Left forelimb (tissue), 1 donor: Measurements from ENCODE around the gene E2F8.
"Not testable (repeated sequence)": the region's sequence is repeated elsewhere in the genome, so short reads cannot be mapped to it uniquely, and the experiment has no call there.

Source experiments
- DNase-seq: peaks from one replicate; pipeline ENCODE4 v3.0.0-alpha.2; 2018; ENCODE audit warnings: low spot score

The E2F8 gene

GRCh38 chr11:19240420-19241259, at the start of gene E2F8:
Gene E2F8 (minus strand): TSS chr11:19240945. CDS start chr11:19240121, 824 bp downstream.
- DNase-seq, result peak; percentile 96

- no peak for DNase-seq
Observed at GRCh38 chr11:19290356-19290755, 49.6 kb upstream of the E2F8 start.

- no peak for DNase-seq
Observed at GRCh38 chr11:19288256-19288655, 47.5 kb upstream of the E2F8 start.

- DNase-seq, result no peak
Observed at GRCh38 chr11:19286411-19286810, 45.7 kb upstream of the E2F8 start.

- DNase-seq, result no peak
Observed at GRCh38 chr11:19284881-19285280, 44.1 kb upstream of the E2F8 start.

GRCh38 chr11:19283991-19284390, 43.2 kb upstream of the E2F8 start:
- no peak for DNase-seq

- DNase-seq, result no peak
Observed at GRCh38 chr11:19281555-19281954, 40.8 kb upstream of the E2F8 start.

- DNase-seq, result no peak
Observed at GRCh38 chr11:19281041-19281440, 40.3 kb upstream of the E2F8 start.

GRCh38 chr11:19279451-19279850, 38.7 kb upstream of the E2F8 start:
- no peak for DNase-seq

GRCh38 chr11:19276859-19277808, 36.4 kb upstream of the E2F8 start:
- no peak for DNase-seq

- no peak for DNase-seq
Observed at GRCh38 chr11:19275496-19275895, 34.8 kb upstream of the E2F8 start.

- not testable (repeated sequence) for DNase-seq
Observed at GRCh38 chr11:19273219-19273618, 32.5 kb upstream of the E2F8 start.

GRCh38 chr11:19268909-19269308, 28.2 kb upstream of the E2F8 start:
- DNase-seq, result no peak

- DNase-seq, result no peak
Observed at GRCh38 chr11:19267567-19267966, 26.8 kb upstream of the E2F8 start.

- DNase-seq, result no peak
Observed at GRCh38 chr11:19263333-19263732, 22.6 kb upstream of the E2F8 start.

- DNase-seq, result no peak
Observed at GRCh38 chr11:19259487-19260345, 19.0 kb upstream of the E2F8 start.

GRCh38 chr11:19258641-19259230, 18.0 kb upstream of the E2F8 start:
- no peak for DNase-seq

- not testable (repeated sequence) for DNase-seq
Observed at GRCh38 chr11:19254441-19254840, 13.7 kb upstream of the E2F8 start.

- no peak for DNase-seq
Observed at GRCh38 chr11:19253817-19254216, 13.1 kb upstream of the E2F8 start.

GRCh38 chr11:19253153-19253745, 12.5 kb upstream of the E2F8 start:
- DNase-seq, result no peak
